Measurements from ENCODE around the gene BRIP1.
"Not testable (repeated sequence)": the region's sequence is repeated elsewhere in the genome, so short reads cannot be mapped to it uniquely, and the experiment has no call there.

Gene BRIP1

DNA sequence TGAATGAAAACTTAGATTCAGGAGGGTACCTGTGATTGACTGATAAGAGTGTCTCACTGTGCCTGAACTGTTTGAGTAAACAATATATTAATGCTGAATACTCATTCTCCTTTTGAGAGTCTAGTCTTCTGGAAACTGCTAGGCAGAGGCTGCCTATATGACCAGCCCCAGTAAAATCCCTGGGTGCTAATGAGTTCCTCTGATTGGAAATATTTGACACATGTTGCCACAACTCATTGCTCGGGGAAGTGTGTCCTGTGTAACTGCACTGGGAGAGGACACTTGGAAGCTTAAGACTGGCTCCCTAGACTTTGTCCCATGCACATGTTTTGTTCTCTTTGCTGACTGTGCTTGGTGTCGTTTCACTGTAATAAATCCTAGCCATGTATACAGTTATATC is 163.6 kb downstream of the BRIP1 start:
- Mint-ChIP-seq H3K27me3 (no peaks in the 10 kb centered on the region), H3K9me3 (peaks cover 62% of the 10 kb centered on the region), H3K4me3 (no peak overlapping the region), H3K36me3 (ENCODE audit: low read depth) (peaks cover 8% of the 10 kb centered on the region), H3K27ac (no peak overlapping the region), H3K4me1 (ENCODE audit: low read depth) (no peaks in the 10 kb centered on the region)
- no peak for DNase-seq

GRCh38 chr17:61699032-61699431 is 164.3 kb downstream of the BRIP1 start:
- Mint-ChIP-seq H3K27me3 (no peaks in the 10 kb centered on the region), H3K36me3 (ENCODE audit: low read depth) (peaks cover 8% of the 10 kb centered on the region), H3K9me3 (peaks cover 56% of the 10 kb centered on the region), H3K27ac (no peak overlapping the region), H3K4me3 (no peak overlapping the region), H3K4me1 (ENCODE audit: low read depth) (no peaks in the 10 kb centered on the region)
- no peak for DNase-seq

DNA sequence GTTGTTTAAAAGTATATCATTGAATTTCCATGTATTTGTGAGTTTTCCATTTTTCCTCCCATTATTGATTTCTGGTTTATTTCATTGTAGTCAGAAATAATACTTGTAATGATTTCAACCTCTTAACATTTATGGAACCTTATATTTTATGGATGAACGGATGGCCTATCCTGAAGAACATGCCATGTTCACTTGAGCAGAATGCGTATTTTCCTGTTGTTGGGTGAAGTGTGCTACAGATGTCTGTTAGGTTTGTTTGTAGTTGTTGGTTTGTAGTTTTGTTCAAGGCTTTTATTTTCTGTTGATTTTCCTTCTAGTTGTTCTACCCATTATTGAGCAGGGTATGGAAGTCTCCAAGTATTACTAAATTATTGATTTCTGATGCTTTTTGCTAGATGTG is 165.1 kb downstream of the BRIP1 start:
- Mint-ChIP-seq H3K27ac (no peak overlapping the region), H3K4me1 (ENCODE audit: low read depth) (no peaks in the 10 kb centered on the region), H3K27me3 (no peaks in the 10 kb centered on the region), H3K9me3 (peaks cover 48% of the 10 kb centered on the region), H3K4me3 (no peak overlapping the region), H3K36me3 (ENCODE audit: low read depth) (peaks cover 8% of the 10 kb centered on the region)
- DNase-seq: no peak

GRCh38 chr17:61695779-61696337 is 167.5 kb downstream of the BRIP1 start:
- Mint-ChIP-seq H3K36me3 (ENCODE audit: low read depth) (peaks cover 9% of the 10 kb centered on the region), H3K27me3 (no peaks in the 10 kb centered on the region), H3K27ac (no peak overlapping the region)

GRCh38 chr17:61694095-61694494 is 169.2 kb downstream of the BRIP1 start:
- no peaks in the 10 kb centered on the region for H3K4me1 Mint-ChIP-seq (ENCODE audit: low read depth)
- H3K27ac Mint-ChIP-seq: no peak overlapping the region
- DNase-seq: no peak
- H3K36me3 Mint-ChIP-seq (ENCODE audit: low read depth): peaks cover 19% of the 10 kb centered on the region
- peaks cover 13% of the 10 kb centered on the region for H3K9me3 Mint-ChIP-seq
- H3K4me3 Mint-ChIP-seq: no peak overlapping the region
- H3K27me3 Mint-ChIP-seq: no peaks in the 10 kb centered on the region

More at GRCh38 chr17:61695779-61696337, 167.5 kb downstream of the BRIP1 start:
- Mint-ChIP-seq H3K9me3 (peaks cover 27% of the 10 kb centered on the region), H3K4me1 (ENCODE audit: low read depth) (no peaks in the 10 kb centered on the region), H3K4me3 (no peak overlapping the region)
- no peak for DNase-seq

DNA sequence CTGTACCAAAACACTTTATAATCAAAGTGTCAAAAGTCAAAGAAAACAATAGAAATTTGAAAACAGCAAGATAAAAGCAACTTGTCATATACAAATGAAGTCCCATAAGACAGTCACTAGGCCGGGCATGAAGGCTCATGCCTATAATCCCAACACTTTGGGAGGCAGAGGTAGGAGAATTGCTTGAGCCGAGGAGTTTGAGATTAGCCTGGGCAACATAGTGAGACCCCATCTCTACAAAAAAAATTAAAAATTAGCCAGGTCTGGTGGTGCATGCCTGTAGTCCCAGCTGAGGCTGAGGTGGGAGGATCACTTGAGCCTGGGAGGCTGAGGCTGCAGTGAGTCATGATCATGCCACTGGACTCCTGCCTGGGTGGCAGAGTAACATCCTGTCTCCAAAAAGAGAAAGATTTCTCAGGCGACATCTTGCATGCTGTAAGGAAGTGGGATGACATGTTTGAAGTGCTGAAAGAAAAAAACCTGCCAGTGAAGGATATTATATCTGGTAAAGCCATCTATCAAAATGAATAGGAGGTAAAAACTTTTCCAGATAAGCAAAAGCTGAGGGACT is 173.6 kb downstream of the BRIP1 start:
- DNase-seq: no peak
- H3K27me3 Mint-ChIP-seq: no peaks in the 10 kb centered on the region
- H3K4me1 Mint-ChIP-seq (ENCODE audit: low read depth): no peaks in the 10 kb centered on the region
- no peak overlapping the region for H3K4me3 Mint-ChIP-seq
- no peaks in the 10 kb centered on the region for H3K9me3 Mint-ChIP-seq
- peaks cover 37% of the 10 kb centered on the region for H3K36me3 Mint-ChIP-seq (ENCODE audit: low read depth)
- H3K27ac Mint-ChIP-seq: no peak overlapping the region

DNA sequence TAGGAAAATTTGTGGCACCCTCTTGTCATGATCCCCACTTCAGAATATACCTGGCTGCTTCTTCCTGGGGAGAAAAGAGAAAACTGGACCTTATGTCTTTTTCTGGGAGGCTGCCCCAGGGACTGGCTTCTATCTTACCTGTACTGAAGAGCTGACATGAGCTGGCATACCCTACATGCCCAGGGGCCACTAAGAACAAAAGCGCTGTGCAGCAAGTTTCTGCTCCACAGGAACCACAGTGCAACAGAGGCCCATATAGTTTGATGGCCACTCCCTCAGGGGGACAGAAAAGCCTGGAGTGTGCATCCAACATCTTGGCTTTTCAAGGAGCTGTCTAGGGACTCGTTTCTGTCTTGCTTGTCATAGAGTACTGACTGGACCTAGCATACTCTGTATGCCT is 175.6 kb downstream of the BRIP1 start:
- Mint-ChIP-seq H3K9me3 (no peaks in the 10 kb centered on the region), H3K4me3 (no peak overlapping the region), H3K4me1 (ENCODE audit: low read depth) (no peaks in the 10 kb centered on the region), H3K36me3 (ENCODE audit: low read depth) (peaks cover 41% of the 10 kb centered on the region), H3K27ac (no peak overlapping the region), H3K27me3 (no peaks in the 10 kb centered on the region)
- no peak for DNase-seq

GRCh38 chr17:61686113-61686512 is 177.2 kb downstream of the BRIP1 start:
- DNase-seq: no peak
- H3K27me3 Mint-ChIP-seq: no peaks in the 10 kb centered on the region

GRCh38 chr17:61684818-61685217 is 178.5 kb downstream of the BRIP1 start:
- Mint-ChIP-seq H3K9me3 (no peaks in the 10 kb centered on the region), H3K27me3 (no peaks in the 10 kb centered on the region), H3K4me3 (no peak overlapping the region), H3K27ac (no peak overlapping the region), H3K36me3 (ENCODE audit: low read depth) (peaks cover 36% of the 10 kb centered on the region), H3K4me1 (ENCODE audit: low read depth) (no peaks in the 10 kb centered on the region)
- no peak for DNase-seq

More at GRCh38 chr17:61686113-61686512, 177.2 kb downstream of the BRIP1 start:
- no peak overlapping the region for H3K27ac Mint-ChIP-seq
- no peak overlapping the region for H3K4me3 Mint-ChIP-seq
- H3K36me3 Mint-ChIP-seq (ENCODE audit: low read depth): peaks cover 38% of the 10 kb centered on the region
- no peaks in the 10 kb centered on the region for H3K4me1 Mint-ChIP-seq (ENCODE audit: low read depth)
- H3K9me3 Mint-ChIP-seq: no peaks in the 10 kb centered on the region

GRCh38 chr17:61684172-61684571 is 179.2 kb downstream of the BRIP1 start:
- no peaks in the 10 kb centered on the region for H3K27me3 Mint-ChIP-seq
- H3K27ac Mint-ChIP-seq: no peak overlapping the region
- peaks cover 30% of the 10 kb centered on the region for H3K36me3 Mint-ChIP-seq (ENCODE audit: low read depth)
- DNase-seq: no peak
- no peak overlapping the region for H3K4me3 Mint-ChIP-seq
- no peaks in the 10 kb centered on the region for H3K9me3 Mint-ChIP-seq
- no peaks in the 10 kb centered on the region for H3K4me1 Mint-ChIP-seq (ENCODE audit: low read depth)

DNA sequence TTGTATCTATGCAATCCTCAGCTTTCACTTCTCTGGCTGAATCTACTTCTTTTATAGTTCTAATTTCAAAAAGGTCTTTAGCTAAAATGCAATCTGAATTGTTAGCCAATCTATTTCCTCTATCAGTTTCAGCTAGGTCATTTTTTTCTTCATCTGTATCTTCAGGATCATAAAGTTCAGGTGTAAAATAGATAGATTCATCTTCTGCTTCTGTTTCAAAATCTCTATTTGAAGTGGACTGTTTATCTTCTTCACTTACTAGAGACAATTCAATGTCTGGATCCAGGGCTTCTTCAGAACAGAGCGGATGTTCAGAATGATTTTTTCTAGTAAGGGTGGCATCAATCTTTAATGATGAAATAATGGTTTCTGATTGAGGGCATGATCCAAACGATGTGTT is 179.9 kb downstream of the BRIP1 start:
- Mint-ChIP-seq H3K27ac (no peak overlapping the region), H3K4me3 (no peak overlapping the region), H3K9me3 (no peaks in the 10 kb centered on the region), H3K27me3 (no peaks in the 10 kb centered on the region), H3K36me3 (ENCODE audit: low read depth) (peaks cover 23% of the 10 kb centered on the region), H3K4me1 (ENCODE audit: low read depth) (no peaks in the 10 kb centered on the region)
- no peak for DNase-seq

DNA sequence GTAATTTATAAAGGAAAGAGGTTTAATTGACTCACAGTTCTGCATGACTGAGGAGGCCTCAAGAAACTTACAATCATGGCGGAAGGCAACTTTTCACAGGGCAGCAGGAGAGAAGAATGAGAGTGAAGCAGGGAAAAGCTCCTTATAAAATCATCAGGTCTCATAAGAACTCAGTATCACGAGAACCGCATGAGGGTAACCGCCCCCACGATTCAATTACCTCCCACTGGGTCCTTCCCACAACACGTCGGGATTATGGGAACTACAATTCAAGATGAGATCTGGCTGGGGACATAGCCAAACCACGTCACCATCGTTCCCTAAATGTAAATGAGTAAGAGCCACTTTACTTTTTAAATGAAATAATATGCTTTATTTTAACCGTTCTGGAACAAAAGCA is 182.4 kb downstream of the BRIP1 start:
- Mint-ChIP-seq H3K27me3 (no peaks in the 10 kb centered on the region), H3K36me3 (ENCODE audit: low read depth) (peaks cover 10% of the 10 kb centered on the region), H3K9me3 (no peaks in the 10 kb centered on the region), H3K27ac (no peak overlapping the region), H3K4me3 (no peak overlapping the region), H3K4me1 (ENCODE audit: low read depth) (no peaks in the 10 kb centered on the region)
- DNase-seq: no peak

- no peak for DNase-seq
- Mint-ChIP-seq H3K36me3 (ENCODE audit: low read depth) (peaks cover 2% of the 10 kb centered on the region), H3K9me3 (no peaks in the 10 kb centered on the region), H3K27ac (no peak overlapping the region), H3K27me3 (no peaks in the 10 kb centered on the region), H3K4me1 (ENCODE audit: low read depth) (no peaks in the 10 kb centered on the region), H3K4me3 (no peak overlapping the region)
Measured at GRCh38 chr17:61678339-61678738, 185.0 kb downstream of the BRIP1 start.

DNA sequence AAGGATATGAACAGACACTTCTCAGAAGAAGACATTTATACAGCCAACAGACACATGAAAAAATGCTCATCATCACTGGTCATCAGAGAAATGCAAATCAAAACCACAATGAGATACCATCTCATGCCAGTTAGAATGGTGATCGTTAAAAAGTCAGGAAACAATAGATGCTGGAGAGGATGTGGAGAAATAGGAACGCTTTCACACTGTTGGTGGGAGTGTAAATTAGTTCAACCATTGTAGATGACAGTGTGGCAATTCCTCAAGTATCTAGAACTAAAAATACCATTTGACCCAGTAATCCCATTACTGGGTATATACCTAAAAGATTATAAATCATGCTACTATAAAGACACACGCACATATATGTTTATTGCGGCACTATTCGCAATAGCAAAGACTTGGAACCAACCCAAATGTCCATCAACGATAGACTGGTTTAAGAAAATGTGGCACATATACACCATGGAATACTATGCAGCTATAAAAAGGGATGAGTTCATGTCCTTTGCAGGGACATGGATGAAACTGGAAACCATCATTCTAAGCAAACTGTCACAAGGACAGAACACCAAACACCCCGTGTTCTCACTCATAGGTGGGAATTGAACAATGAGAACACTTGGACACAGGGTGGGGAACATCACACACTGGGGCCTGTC is 186.0 kb downstream of the BRIP1 start:
- H3K4me1 Mint-ChIP-seq (ENCODE audit: low read depth); DNase-seq; H3K27ac Mint-ChIP-seq; H3K36me3 Mint-ChIP-seq (ENCODE audit: low read depth); H3K9me3 Mint-ChIP-seq; H3K27me3 Mint-ChIP-seq; H3K4me3 Mint-ChIP-seq: not testable (repeated sequence)

DNA sequence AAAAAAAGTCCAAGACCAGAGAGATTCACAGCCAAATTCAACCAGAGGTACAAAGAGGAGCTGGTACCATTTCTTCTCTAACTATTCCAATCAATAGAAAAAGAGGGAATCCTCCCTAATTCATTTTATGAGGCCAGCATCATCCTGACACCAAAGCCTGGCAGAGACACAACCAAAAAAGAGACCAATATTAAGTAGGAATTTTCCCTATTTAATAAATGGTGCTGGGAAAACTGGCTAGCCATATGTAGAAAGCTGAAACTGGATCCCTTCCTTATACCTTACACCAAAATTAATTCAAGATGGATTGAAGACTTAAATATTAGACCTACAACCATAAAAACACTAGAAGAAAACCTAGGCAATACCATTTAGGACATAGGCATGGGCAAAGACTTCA is 186.8 kb downstream of the BRIP1 start:
- H3K4me3 Mint-ChIP-seq; H3K36me3 Mint-ChIP-seq (ENCODE audit: low read depth); H3K9me3 Mint-ChIP-seq; H3K4me1 Mint-ChIP-seq (ENCODE audit: low read depth); H3K27ac Mint-ChIP-seq; H3K27me3 Mint-ChIP-seq; DNase-seq: not testable (repeated sequence)

Data from activated T-cell treated with anti-CD3 and anti-CD28 coated beads, Interleukin-2, amount 50 U/mL, for 24 hours (primary cell).